PC-9 (cell line): ENCODE results near the gene GSK3B. TPM values are rescaled to one million over a fixed set of nuclear protein-coding genes. Genes with fewer than 3 reads are reported as not detected.

ENCODE experiments used
- BruUV-seq: library from RNA; stranded (reverse); fragments of 400-500 nt; replicated peaks from 2 replicates; lab custom pipeline; 2021; lab: Mats Ljungman, UMichigan
- CTCF ChIA-PET: fragments of 300-600 bp; sonication (Branson Sonifier 250); formaldehyde crosslinking; loops from one replicate; lab custom pipeline; 2022; ENCODE audit warnings: antibody characterized with exemption; lab: Charles Lee
- POLR2A ChIA-PET: fragments of 300-600 bp; sonication (Branson Sonifier 250); formaldehyde crosslinking; loops from one replicate; lab custom pipeline; 2022; ENCODE audit warnings: antibody characterized with exemption; ENCODE audit not compliant: unreplicated experiment; lab: Charles Lee
- DNase-seq, 2 experiments: peaks; one replicate each; pipeline versions ENCODE4 v3.0.0 to v3.0.0-alpha.2; 2015 to 2022; ENCODE audit warnings: mixed read lengths in 1 of 2
- H2AFZ ChIP-seq: fragments of 200-600 bp; sonication (generic); 2 replicates; pipeline ENCODE4 v1.8.1; 2017; ENCODE audit warnings: antibody characterized with exemption
- H3F3A ChIP-seq: fragments of 200-600 bp; sonication (generic); 2 replicates; pipeline ENCODE4 v1.8.1; 2017; ENCODE audit warnings: antibody characterized with exemption, mild to moderate bottlenecking, low read depth; ENCODE audit not compliant: insufficient read depth
- H3K27ac ChIP-seq: fragments of 200-600 bp; sonication (generic); 2 replicates; pipeline ENCODE4 v1.6.1; 2016; ENCODE audit warnings: mixed run types
- H3K27me3 ChIP-seq: fragments of 200-600 bp; sonication (generic); 2 replicates; pipeline ENCODE4 v1.6.1; 2016; ENCODE audit warnings: low read depth, mixed run types; ENCODE audit not compliant: insufficient read depth
- H3K36me3 ChIP-seq: fragments of 200-600 bp; sonication (generic); 2 replicates; pipeline ENCODE4 v1.6.1; 2016; ENCODE audit warnings: low read depth, mixed run types
- H3K4me1 ChIP-seq: fragments of 200-600 bp; sonication (generic); replicated peaks from 2 replicates; pipeline ENCODE4 v1.6.1; 2016; ENCODE audit warnings: mixed run types; ENCODE audit not compliant: insufficient read depth
- H3K4me2 ChIP-seq: fragments of 200-600 bp; sonication (generic); 2 replicates; pipeline ENCODE4 v1.6.1; 2017; ENCODE audit warnings: mixed run types
- H3K4me3 ChIP-seq: fragments of 200-600 bp; sonication (generic); 2 replicates; pipeline ENCODE4 v1.6.1; 2016; ENCODE audit warnings: mixed run types
- H3K79me2 ChIP-seq: fragments of 200-600 bp; sonication (generic); 2 replicates; pipeline ENCODE4 v1.6.1; 2017; ENCODE audit warnings: low read depth, mixed run types
- H3K9me2 ChIP-seq: fragments of 200-600 bp; sonication (generic); 2 replicates; pipeline ENCODE4 v1.8.1; 2017; ENCODE audit warnings: mild to moderate bottlenecking; ENCODE audit not compliant: insufficient read depth
- H3K9me3 ChIP-seq: fragments of 200-600 bp; sonication (generic); 2 replicates; pipeline ENCODE4 v1.8.1; 2016; ENCODE audit warnings: low read depth; ENCODE audit not compliant: insufficient read depth
- H4K20me1 ChIP-seq: fragments of 200-600 bp; sonication (generic); 2 replicates; pipeline ENCODE4 v1.8.1; 2017; ENCODE audit not compliant: insufficient read depth
- EZH2 ChIP-seq: fragments of 200-600 bp; sonication (generic); IDR thresholded peaks from 2 replicates; pipeline ENCODE4 v1.8.0; 2017; ENCODE audit warnings: antibody characterized with exemption, low read depth
- intact Hi-C: fragments of 100-400 bp; cut with micrococcal nuclease; formaldehyde crosslinking; loops from one replicate; pipeline ENCODE4 v1.10.0; 2022; ENCODE audit not compliant: unreplicated experiment
- total RNA-seq: library from RNA; stranded (reverse); gene quantifications from 2 replicates; pipeline ENCODE4 v1.2.3, GENCODE V29; 2021
- TF ChIP-seq, protein P1 (sequence below): fragments of 200-600 bp; sonication (generic); conservative IDR thresholded peaks from 2 replicates; pipeline ENCODE4 v1.6.1; 2017; ENCODE audit warnings: mixed run types, antibody characterized with exemption, mild to moderate bottlenecking, moderate library complexity

The GSK3B gene
- total RNA-seq, 1 experiment from 2014 or later = 62.0 TPM

GRCh38 chr3:120022729-120023128 lies 71.5 kb downstream of the GSK3B start:
- Histone ChIP-seq H3K4me3 (no peak overlapping the region), H2AFZ (no peak overlapping the region), H3K36me3 (no peaks in the 10 kb centered on the region), H3K9me2 (no peaks in the 10 kb centered on the region), H3K27me3 (no peaks in the 10 kb centered on the region), H3F3A (peaks cover 5% of the 10 kb centered on the region), H3K4me1 (no peaks in the 10 kb centered on the region), H4K20me1 (peaks cover 80% of the 10 kb centered on the region), H3K9me3 (no peaks in the 10 kb centered on the region), H3K4me2 (no peak overlapping the region), H3K27ac (no peak overlapping the region), H3K79me2 (peaks cover 97% of the 10 kb centered on the region)
- intact Hi-C loops = no loop called here
- no TSS peak for BruUV-seq
- TF ChIP-seq, protein P1, sequence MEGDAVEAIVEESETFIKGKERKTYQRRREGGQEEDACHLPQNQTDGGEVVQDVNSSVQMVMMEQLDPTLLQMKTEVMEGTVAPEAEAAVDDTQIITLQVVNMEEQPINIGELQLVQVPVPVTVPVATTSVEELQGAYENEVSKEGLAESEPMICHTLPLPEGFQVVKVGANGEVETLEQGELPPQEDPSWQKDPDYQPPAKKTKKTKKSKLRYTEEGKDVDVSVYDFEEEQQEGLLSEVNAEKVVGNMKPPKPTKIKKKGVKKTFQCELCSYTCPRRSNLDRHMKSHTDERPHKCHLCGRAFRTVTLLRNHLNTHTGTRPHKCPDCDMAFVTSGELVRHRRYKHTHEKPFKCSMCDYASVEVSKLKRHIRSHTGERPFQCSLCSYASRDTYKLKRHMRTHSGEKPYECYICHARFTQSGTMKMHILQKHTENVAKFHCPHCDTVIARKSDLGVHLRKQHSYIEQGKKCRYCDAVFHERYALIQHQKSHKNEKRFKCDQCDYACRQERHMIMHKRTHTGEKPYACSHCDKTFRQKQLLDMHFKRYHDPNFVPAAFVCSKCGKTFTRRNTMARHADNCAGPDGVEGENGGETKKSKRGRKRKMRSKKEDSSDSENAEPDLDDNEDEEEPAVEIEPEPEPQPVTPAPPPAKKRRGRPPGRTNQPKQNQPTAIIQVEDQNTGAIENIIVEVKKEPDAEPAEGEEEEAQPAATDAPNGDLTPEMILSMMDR = no peak
- TF ChIP-seq EZH2 = no peak
- POLR2A ChIA-PET = no interaction called here
- DNase-seq = no peak
- CTCF ChIA-PET = no interaction called here

- H3K36me3 ChIP-seq = no peaks in the 10 kb centered on the region
- peaks cover 5% of the 10 kb centered on the region for H3F3A ChIP-seq
- H3K4me2 ChIP-seq = no peak overlapping the region
- no TSS peak for BruUV-seq
- no peak overlapping the region for H2AFZ ChIP-seq
- peaks cover 83% of the 10 kb centered on the region for H4K20me1 ChIP-seq
- no peaks in the 10 kb centered on the region for H3K27me3 ChIP-seq
- TF ChIP-seq, protein P1 = no peak
- no peak for TF ChIP-seq EZH2
- no peaks in the 10 kb centered on the region for H3K9me3 ChIP-seq
- no peak overlapping the region for H3K27ac ChIP-seq
- ChIA-PET CTCF (interaction anchor here (0.7 kb wide), 1 partner anchor 16 kb away, joined by 3 read pairs; no protein-coding TSS in a partner anchor), POLR2A (no interaction called here)
- no peaks in the 10 kb centered on the region for H3K9me2 ChIP-seq
- H3K79me2 ChIP-seq = peaks cover 97% of the 10 kb centered on the region
- H3K4me3 ChIP-seq = no peak overlapping the region
- intact Hi-C loops = no loop called here
- no peaks in the 10 kb centered on the region for H3K4me1 ChIP-seq
- no peak for DNase-seq
These were observed 72.7 kb downstream of the GSK3B start for GRCh38 chr3:120021523-120021922.

DNA sequence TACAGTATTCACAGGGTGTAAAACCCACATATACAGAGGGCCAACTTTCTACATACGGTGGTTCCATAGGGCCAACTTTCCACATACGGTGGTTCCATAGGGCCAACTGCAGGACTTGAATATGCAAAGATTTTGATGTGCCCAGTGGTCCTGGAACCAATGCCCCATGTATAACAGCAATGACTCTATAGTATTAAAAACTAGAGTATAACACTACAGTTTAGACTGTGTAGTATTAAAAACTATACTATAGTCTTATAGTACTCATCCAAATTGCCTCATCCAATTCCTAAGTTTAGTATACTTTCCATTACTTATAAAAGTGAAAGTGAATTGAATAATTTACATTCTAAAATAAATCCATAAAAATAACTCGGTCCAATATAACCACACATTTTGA lies 75.9 kb downstream of the GSK3B start:
- POLR2A ChIA-PET = no interaction called here
- CTCF ChIA-PET = no interaction called here
- no peaks in the 10 kb centered on the region for H3K27me3 ChIP-seq
- no peak overlapping the region for H3K27ac ChIP-seq
- H3K4me2 ChIP-seq = no peak overlapping the region
- peaks cover 78% of the 10 kb centered on the region for H4K20me1 ChIP-seq
- no TSS peak for BruUV-seq
- H3K79me2 ChIP-seq = peaks cover 96% of the 10 kb centered on the region
- H2AFZ ChIP-seq = no peak overlapping the region
- no peaks in the 10 kb centered on the region for H3K4me1 ChIP-seq
- no peaks in the 10 kb centered on the region for H3K9me2 ChIP-seq
- intact Hi-C loops = loop anchor here (5.0 kb wide), 1 partner anchor 324 kb away; no protein-coding TSS in a partner anchor
- no peak for TF ChIP-seq EZH2
- TF ChIP-seq, protein P1 = no peak
- no peak overlapping the region for H3K4me3 ChIP-seq
- peaks cover 5% of the 10 kb centered on the region for H3F3A ChIP-seq
- no peak for DNase-seq
- H3K9me3 ChIP-seq = no peaks in the 10 kb centered on the region
- no peaks in the 10 kb centered on the region for H3K36me3 ChIP-seq
